ENCODE measurements around the gene LTBP1. TPM values are rescaled to one million over a fixed set of nuclear protein-coding genes. Genes with fewer than 3 reads are reported as not detected.
"Not testable (repeated sequence)": the region's sequence is repeated elsewhere in the genome, so short reads cannot be mapped to it uniquely, and the experiment has no call there.

LTBP1 gene
- total and polyA plus RNA-seq, 2 experiments from 2014 or later = 216 to 509 TPM

GRCh38 chr2:32965523-32966171 lies 18.9 kb downstream of the LTBP1 start:
- Histone ChIP-seq H3K4me1 (ENCODE audit: low read depth) (peaks cover 50% of the 10 kb centered on the region), H3K4me3 (no peak overlapping the region), H3K27ac (peak overlapping the region; percentile 57), H3K9me3 (ENCODE audit: low read depth) (no peaks in the 10 kb centered on the region), H3K36me3 (no peaks in the 10 kb centered on the region), H3K27me3 (no peaks in the 10 kb centered on the region)
- TF ChIP-seq CTCF (IDR thresholded peaks at IDR 0.05; ENCODE audit: low read depth, low read length) = no peak
- no peak for DNase-seq (ENCODE audit: low read depth in 1 of 2, low spot score in 1 of 2)

GRCh38 chr2:32969444-32970162 lies 22.9 kb downstream of the LTBP1 start:
- H3K4me1 ChIP-seq (ENCODE audit: low read depth) = peaks cover 18% of the 10 kb centered on the region
- no peaks in the 10 kb centered on the region for H3K27me3 ChIP-seq
- H3K9me3 ChIP-seq (ENCODE audit: low read depth) = no peaks in the 10 kb centered on the region
- no peak for DNase-seq (ENCODE audit: low read depth in 1 of 2, low spot score in 1 of 2)
- no peak overlapping the region for H3K27ac ChIP-seq
- TF ChIP-seq CTCF (IDR thresholded peaks at IDR 0.05; ENCODE audit: low read depth, low read length) = no peak
- no peaks in the 10 kb centered on the region for H3K36me3 ChIP-seq
- no peak overlapping the region for H3K4me3 ChIP-seq

- not testable (repeated sequence) for H3K9me3 ChIP-seq (ENCODE audit: low read depth); DNase-seq (ENCODE audit: low read depth in 1 of 2, low spot score in 1 of 2); H3K36me3 ChIP-seq; H3K27ac ChIP-seq; H3K4me1 ChIP-seq (ENCODE audit: low read depth); H3K27me3 ChIP-seq; H3K4me3 ChIP-seq
Measured at GRCh38 chr2:32973772-32974171, 27.0 kb downstream of the LTBP1 start.

GRCh38 chr2:32976409-32977063 lies 29.8 kb downstream of the LTBP1 start:
- Histone ChIP-seq H3K27me3 (no peaks in the 10 kb centered on the region), H3K27ac (peak overlapping the region; percentile 27), H3K36me3 (no peaks in the 10 kb centered on the region), H3K9me3 (ENCODE audit: low read depth) (no peaks in the 10 kb centered on the region), H3K4me1 (ENCODE audit: low read depth) (peaks cover 3% of the 10 kb centered on the region), H3K4me3 (no peak overlapping the region)
- DNase-seq (ENCODE audit: low read depth in 1 of 2, low spot score in 1 of 2) = no peak
- no peak for TF ChIP-seq CTCF (IDR thresholded peaks at IDR 0.05; ENCODE audit: low read depth, low read length)

- no peak overlapping the region for H3K4me3 ChIP-seq
- no peaks in the 10 kb centered on the region for H3K27me3 ChIP-seq
- DNase-seq (ENCODE audit: low read depth in 1 of 2, low spot score in 1 of 2) = peak in 1 of 2 donors; percentile 27
- H3K9me3 ChIP-seq (ENCODE audit: low read depth) = no peaks in the 10 kb centered on the region
- TF ChIP-seq CTCF (IDR thresholded peaks at IDR 0.05; ENCODE audit: low read depth, low read length) = no peak
- H3K4me1 ChIP-seq (ENCODE audit: low read depth) = peaks cover 3% of the 10 kb centered on the region
- H3K36me3 ChIP-seq = no peaks in the 10 kb centered on the region
- peak overlapping the region; percentile 27 for H3K27ac ChIP-seq
Measured at GRCh38 chr2:32977228-32977758, 30.5 kb downstream of the LTBP1 start.

Data from cardiac muscle cell (in vitro differentiated cells and primary cell).